ENCODE measurements around the gene ATG2B.
"Not testable (repeated sequence)": the region's sequence is repeated elsewhere in the genome, so short reads cannot be mapped to it uniquely, and the experiment has no call there.

Gene ATG2B

GRCh38 chr14:96255501-96256366 lies 107.4 kb downstream of the ATG2B start, which contains the start of gene BDKRB1:
Gene BDKRB1 (plus strand): TSS chr14:96256210. CDS start chr14:96263683, 7,473 bp downstream.
- Mint-ChIP-seq H3K9me3 (no peaks in the 10 kb centered on the region), H3K27ac (no peak within 1 kb of the TSS), H3K36me3 (no peaks in the 10 kb centered on the region), H3K4me1 (no peaks in the 10 kb centered on the region), H3K4me3 (no peak within 1 kb of the TSS), H3K27me3 (peaks cover 18% of the 10 kb centered on the region)
- DNase-seq (ENCODE audit: low spot score in 2 of 2) = no peak
- ATAC-seq (ENCODE audit: low read depth) = no peak

DNA sequence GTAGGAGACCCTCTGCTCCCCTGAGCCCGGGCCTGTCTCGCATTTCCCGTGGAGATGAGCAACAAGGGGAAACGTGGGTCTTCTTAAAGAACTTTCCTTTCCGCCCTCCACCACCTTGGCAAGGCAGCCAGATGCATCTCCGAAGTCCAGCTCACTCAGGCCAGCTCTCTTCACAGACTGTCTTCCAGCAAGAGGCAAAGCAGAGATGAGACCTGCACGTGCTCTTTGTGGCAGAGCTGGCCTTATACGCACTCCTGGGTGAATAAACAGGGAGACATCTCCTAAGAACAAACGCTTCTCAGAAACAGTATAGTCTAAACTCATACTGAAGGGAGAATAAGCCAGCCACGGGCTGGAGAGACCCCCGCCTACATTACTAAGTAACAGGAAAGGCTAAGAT lies 108.5 kb downstream of the ATG2B start:
- ATAC-seq (ENCODE audit: low read depth) = no peak
- no peak for DNase-seq (ENCODE audit: low spot score in 2 of 2)
- Mint-ChIP-seq H3K36me3 (no peaks in the 10 kb centered on the region), H3K4me3 (no peak overlapping the region), H3K4me1 (no peaks in the 10 kb centered on the region), H3K9me3 (no peaks in the 10 kb centered on the region), H3K27ac (no peak overlapping the region), H3K27me3 (peaks cover 18% of the 10 kb centered on the region)

- ATAC-seq (ENCODE audit: low read depth) (no peak), DNase-seq (ENCODE audit: low spot score in 2 of 2) (no peak)
- H3K4me1 Mint-ChIP-seq = no peaks in the 10 kb centered on the region
- peaks cover 20% of the 10 kb centered on the region for H3K27me3 Mint-ChIP-seq
- no peak overlapping the region for H3K27ac Mint-ChIP-seq
- H3K4me3 Mint-ChIP-seq = no peak overlapping the region
- no peaks in the 10 kb centered on the region for H3K9me3 Mint-ChIP-seq
- no peaks in the 10 kb centered on the region for H3K36me3 Mint-ChIP-seq
Measured at GRCh38 chr14:96252999-96253539, 110.1 kb downstream of the ATG2B start.

- Mint-ChIP-seq H3K36me3 (no peaks in the 10 kb centered on the region), H3K9me3 (no peaks in the 10 kb centered on the region), H3K27ac (no peak overlapping the region), H3K4me1 (no peaks in the 10 kb centered on the region), H3K4me3 (no peak overlapping the region), H3K27me3 (peaks cover 17% of the 10 kb centered on the region)
- DNase-seq (ENCODE audit: low spot score in 2 of 2) (no peak), ATAC-seq (ENCODE audit: low read depth) (no peak)
Measured at GRCh38 chr14:96252323-96252998, 110.7 kb downstream of the ATG2B start.

- no peak overlapping the region for H3K4me3 Mint-ChIP-seq
- no peaks in the 10 kb centered on the region for H3K9me3 Mint-ChIP-seq
- no peaks in the 10 kb centered on the region for H3K36me3 Mint-ChIP-seq
- no peak for ATAC-seq (ENCODE audit: low read depth)
- no peaks in the 10 kb centered on the region for H3K4me1 Mint-ChIP-seq
- H3K27ac Mint-ChIP-seq = no peak overlapping the region
- H3K27me3 Mint-ChIP-seq = peaks cover 19% of the 10 kb centered on the region
- DNase-seq (ENCODE audit: low spot score in 2 of 2) = no peak
Measured at GRCh38 chr14:96251656-96252155, 111.4 kb downstream of the ATG2B start.

DNA sequence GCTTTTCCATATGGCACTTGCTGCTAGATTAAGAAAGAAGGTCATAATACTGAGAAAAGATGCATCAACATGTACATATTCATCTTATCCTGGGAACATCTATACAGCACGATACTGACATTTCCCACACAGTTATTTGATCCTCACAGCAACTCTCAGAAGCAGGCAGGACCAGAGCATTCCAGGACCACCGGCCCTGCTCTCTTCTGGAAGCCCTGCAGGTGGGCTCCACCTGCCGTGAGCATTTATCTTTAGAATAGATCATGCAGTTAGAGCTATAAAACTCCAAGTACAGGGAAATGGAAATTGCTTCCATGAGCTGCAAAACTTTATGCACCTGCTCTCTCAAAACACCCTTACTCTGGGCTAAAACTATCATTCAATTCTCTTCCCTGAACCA lies 112.7 kb downstream of the ATG2B start:
- ATAC-seq (ENCODE audit: low read depth) = no peak
- Mint-ChIP-seq H3K27me3 (peaks cover 19% of the 10 kb centered on the region), H3K4me1 (no peaks in the 10 kb centered on the region), H3K9me3 (no peaks in the 10 kb centered on the region), H3K4me3 (no peak overlapping the region), H3K36me3 (no peaks in the 10 kb centered on the region), H3K27ac (no peak overlapping the region)
- DNase-seq (ENCODE audit: low spot score in 2 of 2) = no peak

GRCh38 chr14:96249029-96249428 lies 114.1 kb downstream of the ATG2B start:
- Mint-ChIP-seq H3K36me3 (no peaks in the 10 kb centered on the region), H3K27ac (no peak overlapping the region), H3K4me3 (no peak overlapping the region), H3K4me1 (no peaks in the 10 kb centered on the region), H3K9me3 (no peaks in the 10 kb centered on the region), H3K27me3 (peaks cover 19% of the 10 kb centered on the region)
- ATAC-seq (ENCODE audit: low read depth) (no peak), DNase-seq (ENCODE audit: low spot score in 2 of 2) (no peak)

GRCh38 chr14:96247031-96247430 lies 116.1 kb downstream of the ATG2B start:
- Mint-ChIP-seq H3K4me1 (no peaks in the 10 kb centered on the region), H3K4me3 (no peak overlapping the region), H3K27ac (no peak overlapping the region), H3K36me3 (no peaks in the 10 kb centered on the region), H3K27me3 (peaks cover 11% of the 10 kb centered on the region), H3K9me3 (peaks cover under 1% of the 10 kb centered on the region)
- ATAC-seq (ENCODE audit: low read depth) (no peak), DNase-seq (ENCODE audit: low spot score in 2 of 2) (no peak)

GRCh38 chr14:96246539-96246847 lies 116.6 kb downstream of the ATG2B start:
- ATAC-seq (ENCODE audit: low read depth) (no peak), DNase-seq (ENCODE audit: low spot score in 2 of 2) (no peak)
- H3K4me1 Mint-ChIP-seq = no peaks in the 10 kb centered on the region
- no peaks in the 10 kb centered on the region for H3K36me3 Mint-ChIP-seq
- H3K27ac Mint-ChIP-seq = no peak overlapping the region
- H3K9me3 Mint-ChIP-seq = peaks cover 1% of the 10 kb centered on the region
- H3K27me3 Mint-ChIP-seq = peaks cover 7% of the 10 kb centered on the region
- no peak overlapping the region for H3K4me3 Mint-ChIP-seq

- H3K27ac Mint-ChIP-seq = no peak overlapping the region
- H3K9me3 Mint-ChIP-seq = peaks cover 1% of the 10 kb centered on the region
- ATAC-seq (ENCODE audit: low read depth) (no peak), DNase-seq (ENCODE audit: low spot score in 2 of 2) (no peak)
- no peak overlapping the region for H3K4me3 Mint-ChIP-seq
- peaks cover 4% of the 10 kb centered on the region for H3K27me3 Mint-ChIP-seq
- H3K36me3 Mint-ChIP-seq = no peaks in the 10 kb centered on the region
- H3K4me1 Mint-ChIP-seq = no peaks in the 10 kb centered on the region
Measured at GRCh38 chr14:96245710-96246538, 117.2 kb downstream of the ATG2B start.

DNA sequence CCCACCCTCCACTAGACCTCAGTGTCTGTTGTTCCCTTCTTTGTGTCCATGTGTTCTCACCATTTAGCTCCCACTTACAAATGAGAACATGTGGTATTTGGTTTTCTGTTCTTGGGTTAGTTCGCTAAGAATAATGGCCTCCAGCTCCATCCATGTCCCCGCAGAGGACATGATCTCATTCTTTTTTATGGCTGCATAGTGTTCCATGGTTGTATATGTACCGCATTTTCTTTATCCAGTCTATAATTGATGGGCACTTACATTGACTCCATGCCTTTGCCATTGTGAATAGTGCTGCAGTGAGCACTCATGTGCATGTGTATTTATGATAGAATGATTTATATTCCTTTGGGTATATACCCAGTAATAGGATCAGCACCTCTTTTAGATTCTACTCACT lies 118.1 kb downstream of the ATG2B start:
- not testable (repeated sequence) for H3K27ac Mint-ChIP-seq; H3K27me3 Mint-ChIP-seq; DNase-seq (ENCODE audit: low spot score in 2 of 2); H3K9me3 Mint-ChIP-seq; H3K36me3 Mint-ChIP-seq; H3K4me3 Mint-ChIP-seq; H3K4me1 Mint-ChIP-seq; ATAC-seq (ENCODE audit: low read depth)

- DNase-seq (ENCODE audit: low spot score in 2 of 2) = no peak
- no peak for ATAC-seq (ENCODE audit: low read depth)
- Mint-ChIP-seq H3K36me3 (no peaks in the 10 kb centered on the region), H3K4me3 (no peak overlapping the region), H3K27me3 (peaks cover 5% of the 10 kb centered on the region), H3K9me3 (peaks cover 1% of the 10 kb centered on the region), H3K4me1 (no peaks in the 10 kb centered on the region), H3K27ac (no peak overlapping the region)
Measured at GRCh38 chr14:96243785-96244184, 119.4 kb downstream of the ATG2B start.

- peaks cover 1% of the 10 kb centered on the region for H3K9me3 Mint-ChIP-seq
- H3K4me1 Mint-ChIP-seq = no peaks in the 10 kb centered on the region
- no peak overlapping the region for H3K4me3 Mint-ChIP-seq
- H3K36me3 Mint-ChIP-seq = no peaks in the 10 kb centered on the region
- ATAC-seq (ENCODE audit: low read depth) (no peak), DNase-seq (ENCODE audit: low spot score in 2 of 2) (no peak)
- no peak overlapping the region for H3K27ac Mint-ChIP-seq
- H3K27me3 Mint-ChIP-seq = peaks cover 4% of the 10 kb centered on the region
Measured at GRCh38 chr14:96242126-96242525, 121.0 kb downstream of the ATG2B start.

DNA sequence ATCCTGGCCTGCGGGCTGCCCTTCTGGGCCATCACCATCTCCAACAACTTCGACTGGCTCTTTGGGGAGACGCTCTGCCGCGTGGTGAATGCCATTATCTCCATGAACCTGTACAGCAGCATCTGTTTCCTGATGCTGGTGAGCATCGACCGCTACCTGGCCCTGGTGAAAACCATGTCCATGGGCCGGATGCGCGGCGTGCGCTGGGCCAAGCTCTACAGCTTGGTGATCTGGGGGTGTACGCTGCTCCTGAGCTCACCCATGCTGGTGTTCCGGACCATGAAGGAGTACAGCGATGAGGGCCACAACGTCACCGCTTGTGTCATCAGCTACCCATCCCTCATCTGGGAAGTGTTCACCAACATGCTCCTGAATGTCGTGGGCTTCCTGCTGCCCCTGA lies 122.5 kb downstream of the ATG2B start:
- Mint-ChIP-seq H3K36me3 (no peaks in the 10 kb centered on the region), H3K9me3 (peaks cover 1% of the 10 kb centered on the region), H3K4me1 (no peaks in the 10 kb centered on the region), H3K27ac (no peak overlapping the region), H3K4me3 (no peak overlapping the region), H3K27me3 (peaks cover 3% of the 10 kb centered on the region)
- no peak for DNase-seq (ENCODE audit: low spot score in 2 of 2)
- no peak for ATAC-seq (ENCODE audit: low read depth)

Measured in memory B cell (primary cell).